ENCODE measurements around the gene BRICD5.
"Not testable (repeated sequence)": the region's sequence is repeated elsewhere in the genome, so short reads cannot be mapped to it uniquely, and the experiment has no call there.

The BRICD5 gene

DNA sequence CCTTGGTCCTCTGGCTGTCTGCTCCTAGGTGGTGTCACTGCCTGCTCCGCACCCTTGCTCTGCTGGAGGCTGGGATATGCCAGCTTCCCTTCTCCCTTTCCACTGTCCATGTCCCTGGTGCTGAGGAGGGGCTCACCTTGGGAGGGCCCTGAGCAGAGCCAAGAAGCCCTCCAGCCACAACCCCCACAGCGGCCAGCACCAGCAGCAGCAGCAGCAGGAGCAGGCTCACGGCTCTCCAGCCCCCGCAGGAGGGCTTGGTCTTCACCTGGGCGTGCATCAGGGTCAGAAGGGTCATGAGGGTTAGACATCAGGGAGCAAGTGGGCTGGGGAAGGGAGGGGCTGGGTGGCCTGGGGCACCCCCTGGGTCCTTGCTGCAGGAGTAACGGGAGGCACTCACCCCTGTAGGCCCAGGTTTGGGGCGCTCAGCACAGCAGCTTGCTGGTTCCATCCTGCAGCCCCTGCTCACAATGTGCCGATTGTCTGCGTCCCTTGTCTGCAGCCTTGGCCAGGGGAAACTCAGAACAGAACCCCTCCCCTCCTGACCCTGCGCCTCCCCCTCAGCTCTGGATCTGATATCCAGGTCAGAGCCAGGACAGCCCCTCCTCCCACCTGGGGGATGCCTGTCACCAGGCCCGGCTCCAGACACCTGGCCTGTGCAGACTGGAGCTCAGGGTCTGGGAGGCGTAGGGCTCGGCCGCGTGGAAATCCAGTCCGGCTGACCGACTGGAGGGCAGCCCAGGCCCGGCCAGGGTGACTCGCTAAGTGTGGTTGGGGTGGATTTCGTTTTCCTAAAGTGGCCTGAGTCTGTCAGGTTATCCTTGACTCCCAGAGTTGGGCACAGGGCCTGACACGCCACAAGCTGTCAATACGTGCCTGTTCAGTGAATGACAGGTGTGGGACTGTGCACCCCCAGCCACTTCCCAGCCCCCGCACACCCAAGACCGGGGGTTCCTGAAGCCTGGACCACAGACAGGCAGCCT is at the start of gene BRICD5:
Gene BRICD5, minus strand, starts transcription at position 478 of the 980 bp plus-strand sequence. Its CDS starts 30 bp downstream, at position 448.
- H3K4me3 ChIP-seq (ENCODE audit: low read depth, low read length) = no peak within 1 kb of the TSS
- TF ChIP-seq, protein P1, sequence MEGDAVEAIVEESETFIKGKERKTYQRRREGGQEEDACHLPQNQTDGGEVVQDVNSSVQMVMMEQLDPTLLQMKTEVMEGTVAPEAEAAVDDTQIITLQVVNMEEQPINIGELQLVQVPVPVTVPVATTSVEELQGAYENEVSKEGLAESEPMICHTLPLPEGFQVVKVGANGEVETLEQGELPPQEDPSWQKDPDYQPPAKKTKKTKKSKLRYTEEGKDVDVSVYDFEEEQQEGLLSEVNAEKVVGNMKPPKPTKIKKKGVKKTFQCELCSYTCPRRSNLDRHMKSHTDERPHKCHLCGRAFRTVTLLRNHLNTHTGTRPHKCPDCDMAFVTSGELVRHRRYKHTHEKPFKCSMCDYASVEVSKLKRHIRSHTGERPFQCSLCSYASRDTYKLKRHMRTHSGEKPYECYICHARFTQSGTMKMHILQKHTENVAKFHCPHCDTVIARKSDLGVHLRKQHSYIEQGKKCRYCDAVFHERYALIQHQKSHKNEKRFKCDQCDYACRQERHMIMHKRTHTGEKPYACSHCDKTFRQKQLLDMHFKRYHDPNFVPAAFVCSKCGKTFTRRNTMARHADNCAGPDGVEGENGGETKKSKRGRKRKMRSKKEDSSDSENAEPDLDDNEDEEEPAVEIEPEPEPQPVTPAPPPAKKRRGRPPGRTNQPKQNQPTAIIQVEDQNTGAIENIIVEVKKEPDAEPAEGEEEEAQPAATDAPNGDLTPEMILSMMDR (IDR thresholded peaks at IDR 0.05; ENCODE audit: low read depth, low read length) = no peak

- no peak overlapping the region for H3K4me3 ChIP-seq (ENCODE audit: low read depth, low read length)
- TF ChIP-seq, protein P1 (IDR thresholded peaks at IDR 0.05; ENCODE audit: low read depth, low read length) = no peak
Observed at GRCh38 chr16:2260250-2260649, 49.6 kb upstream of the BRICD5 start.

GRCh38 chr16:2258530-2258929 is 47.9 kb upstream of the BRICD5 start:
- not testable (repeated sequence) for H3K4me3 ChIP-seq (ENCODE audit: low read depth, low read length)

GRCh38 chr16:2257726-2258125 is 47.1 kb upstream of the BRICD5 start:
- no peak overlapping the region for H3K4me3 ChIP-seq (ENCODE audit: low read depth, low read length)

GRCh38 chr16:2256531-2257140 is 46.0 kb upstream of the BRICD5 start:
- TF ChIP-seq, protein P1 (IDR thresholded peaks at IDR 0.05; ENCODE audit: low read depth, low read length) = no peak
- no peak overlapping the region for H3K4me3 ChIP-seq (ENCODE audit: low read depth, low read length)

More at GRCh38 chr16:2257726-2258125, 47.1 kb upstream of the BRICD5 start:
- TF ChIP-seq, protein P1 (IDR thresholded peaks at IDR 0.05; ENCODE audit: low read depth, low read length) = no peak

DNA sequence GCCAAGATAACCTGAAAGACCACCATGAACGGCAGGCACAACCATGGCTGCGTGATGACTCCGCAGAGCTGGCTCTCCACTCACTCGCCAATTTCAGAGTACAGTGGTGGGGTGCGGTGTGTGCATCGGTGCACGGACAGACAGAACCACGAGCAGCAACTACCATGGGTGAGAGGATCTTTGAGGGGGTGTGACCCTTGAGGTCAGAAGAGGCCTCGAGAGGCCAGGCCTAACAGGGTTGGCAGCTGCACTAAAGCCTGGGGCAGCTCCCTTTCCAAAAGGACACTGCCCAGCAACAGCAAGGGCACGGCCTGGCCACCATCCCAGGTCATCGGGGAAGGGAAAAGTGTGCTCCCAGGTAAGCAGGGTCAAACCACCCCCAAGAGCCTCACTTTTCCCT is 42.6 kb upstream of the BRICD5 start:
- H3K4me3 ChIP-seq (ENCODE audit: low read depth, low read length) = no peak overlapping the region
- TF ChIP-seq, protein P1 (IDR thresholded peaks at IDR 0.05; ENCODE audit: low read depth, low read length) = no peak

DNA sequence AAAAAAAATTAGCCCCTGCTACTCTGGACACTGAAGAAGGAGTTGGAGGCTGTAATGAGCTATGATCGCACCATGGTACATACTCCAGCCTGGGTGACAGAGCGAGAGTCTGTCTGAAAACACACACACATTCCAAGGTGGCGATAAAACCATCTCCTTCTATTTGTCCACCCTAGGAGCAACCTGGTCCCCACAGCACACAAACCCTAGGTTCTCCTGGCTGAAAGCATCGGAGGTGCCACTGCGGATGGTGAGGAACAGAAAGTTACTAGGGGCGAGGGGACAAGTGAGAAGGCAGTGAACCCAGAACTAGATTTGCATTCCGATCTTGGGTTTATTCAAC is 42.1 kb upstream of the BRICD5 start:
- TF ChIP-seq, protein P1 (IDR thresholded peaks at IDR 0.05; ENCODE audit: low read depth, low read length) = no peak
- H3K4me3 ChIP-seq (ENCODE audit: low read depth, low read length) = no peak overlapping the region

Data from WI38 (cell line).